Measurements from ENCODE around the gene PET117.

The PET117 gene

DNA sequence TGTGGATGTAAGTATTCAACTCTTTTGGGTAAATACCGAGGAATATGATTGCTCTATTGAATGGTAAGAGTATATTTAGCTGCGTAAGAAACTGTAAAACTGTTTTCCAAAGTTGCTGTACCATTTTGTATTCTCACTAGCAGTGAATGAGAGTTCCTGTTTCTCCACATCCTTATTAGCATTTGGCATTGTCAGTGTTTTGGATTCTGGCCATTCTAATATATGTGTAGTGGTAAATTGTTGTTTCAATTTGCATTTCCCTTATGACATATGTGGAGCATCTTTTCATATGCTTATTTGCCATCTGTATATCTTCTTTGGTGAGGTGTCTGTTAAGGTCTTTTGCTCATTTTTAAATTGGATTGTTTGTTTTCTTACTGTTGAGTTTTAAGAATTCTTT is 29.3 kb upstream of the PET117 start:
- no peak for TF ChIP-seq SIN3A (IDR thresholded peaks at IDR 0.05; ENCODE audit: borderline replicate concordance, insufficient read depth, low read length)
- TF ChIP-seq POLR2AphosphoS5 (IDR thresholded peaks at IDR 0.05; ENCODE audit: low read depth, low read length) = no peak
- TF ChIP-seq, protein P1, sequence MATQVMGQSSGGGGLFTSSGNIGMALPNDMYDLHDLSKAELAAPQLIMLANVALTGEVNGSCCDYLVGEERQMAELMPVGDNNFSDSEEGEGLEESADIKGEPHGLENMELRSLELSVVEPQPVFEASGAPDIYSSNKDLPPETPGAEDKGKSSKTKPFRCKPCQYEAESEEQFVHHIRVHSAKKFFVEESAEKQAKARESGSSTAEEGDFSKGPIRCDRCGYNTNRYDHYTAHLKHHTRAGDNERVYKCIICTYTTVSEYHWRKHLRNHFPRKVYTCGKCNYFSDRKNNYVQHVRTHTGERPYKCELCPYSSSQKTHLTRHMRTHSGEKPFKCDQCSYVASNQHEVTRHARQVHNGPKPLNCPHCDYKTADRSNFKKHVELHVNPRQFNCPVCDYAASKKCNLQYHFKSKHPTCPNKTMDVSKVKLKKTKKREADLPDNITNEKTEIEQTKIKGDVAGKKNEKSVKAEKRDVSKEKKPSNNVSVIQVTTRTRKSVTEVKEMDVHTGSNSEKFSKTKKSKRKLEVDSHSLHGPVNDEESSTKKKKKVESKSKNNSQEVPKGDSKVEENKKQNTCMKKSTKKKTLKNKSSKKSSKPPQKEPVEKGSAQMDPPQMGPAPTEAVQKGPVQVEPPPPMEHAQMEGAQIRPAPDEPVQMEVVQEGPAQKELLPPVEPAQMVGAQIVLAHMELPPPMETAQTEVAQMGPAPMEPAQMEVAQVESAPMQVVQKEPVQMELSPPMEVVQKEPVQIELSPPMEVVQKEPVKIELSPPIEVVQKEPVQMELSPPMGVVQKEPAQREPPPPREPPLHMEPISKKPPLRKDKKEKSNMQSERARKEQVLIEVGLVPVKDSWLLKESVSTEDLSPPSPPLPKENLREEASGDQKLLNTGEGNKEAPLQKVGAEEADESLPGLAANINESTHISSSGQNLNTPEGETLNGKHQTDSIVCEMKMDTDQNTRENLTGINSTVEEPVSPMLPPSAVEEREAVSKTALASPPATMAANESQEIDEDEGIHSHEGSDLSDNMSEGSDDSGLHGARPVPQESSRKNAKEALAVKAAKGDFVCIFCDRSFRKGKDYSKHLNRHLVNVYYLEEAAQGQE (IDR thresholded peaks at IDR 0.05; ENCODE audit: insufficient read depth in 1 of 2, low read depth in 2 of 2, low read length in 2 of 2) = no peak
- TF ChIP-seq TAF1 (IDR thresholded peaks at IDR 0.05; ENCODE audit: borderline replicate concordance, insufficient read depth, low read length) = no peak
- no peak for TF ChIP-seq FOXP2 (optimal IDR thresholded peaks at IDR 0.05; ENCODE audit: borderline replicate concordance, extremely low read depth, extremely low read length, insufficient read depth)

DNA sequence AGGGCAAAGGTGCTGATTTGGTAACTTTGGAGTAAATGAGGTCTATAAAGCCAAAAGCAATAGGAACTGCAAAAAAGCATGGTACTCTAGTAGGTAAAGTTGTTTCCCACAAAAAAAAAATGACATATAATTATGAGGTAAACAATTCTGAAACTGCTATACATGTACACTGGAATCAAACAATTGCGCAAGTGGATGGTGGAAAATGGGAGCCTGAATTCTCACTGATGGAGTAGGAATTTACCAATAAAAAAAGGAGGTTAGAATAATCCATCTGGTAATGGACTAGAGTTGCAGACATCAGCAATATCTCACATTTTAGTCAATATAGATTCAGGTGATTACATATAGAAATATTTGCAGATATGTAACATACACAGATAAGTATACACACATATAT is 5.0 kb upstream of the PET117 start:
- TF ChIP-seq, protein P1 (IDR thresholded peaks at IDR 0.05; ENCODE audit: insufficient read depth in 1 of 2, low read depth in 2 of 2, low read length in 2 of 2) = no peak
- no peak for TF ChIP-seq SIN3A (IDR thresholded peaks at IDR 0.05; ENCODE audit: borderline replicate concordance, insufficient read depth, low read length)
- TF ChIP-seq POLR2AphosphoS5 (IDR thresholded peaks at IDR 0.05; ENCODE audit: low read depth, low read length) = no peak
- TF ChIP-seq FOXP2 (optimal IDR thresholded peaks at IDR 0.05; ENCODE audit: borderline replicate concordance, extremely low read depth, extremely low read length, insufficient read depth) = no peak
- no peak for TF ChIP-seq TAF1 (IDR thresholded peaks at IDR 0.05; ENCODE audit: borderline replicate concordance, insufficient read depth, low read length)

DNA sequence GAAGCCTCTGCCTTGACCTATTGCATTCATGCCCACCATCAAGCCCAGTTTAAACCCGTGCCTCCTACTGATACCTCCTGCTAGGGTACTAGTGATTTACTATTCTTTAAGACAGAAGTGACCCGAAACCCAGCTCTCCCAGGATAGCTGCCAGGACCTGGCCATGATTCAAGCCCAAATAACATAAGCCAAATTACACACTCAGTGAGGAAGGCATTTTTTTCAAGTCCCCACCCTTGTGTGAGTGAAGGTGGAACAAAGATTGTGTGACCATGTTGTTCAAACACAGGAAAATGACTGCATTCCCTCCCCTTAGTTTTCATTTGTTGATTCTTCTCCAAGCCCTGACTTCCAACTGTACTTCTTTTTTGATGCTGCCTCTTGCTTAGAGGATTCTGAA is 3.7 kb upstream of the PET117 start:
- TF ChIP-seq FOXP2 (optimal IDR thresholded peaks at IDR 0.05; ENCODE audit: borderline replicate concordance, extremely low read depth, extremely low read length, insufficient read depth) (no peak), SIN3A (IDR thresholded peaks at IDR 0.05; ENCODE audit: borderline replicate concordance, insufficient read depth, low read length) (no peak), POLR2AphosphoS5 (IDR thresholded peaks at IDR 0.05; ENCODE audit: low read depth, low read length) (no peak), TAF1 (IDR thresholded peaks at IDR 0.05; ENCODE audit: borderline replicate concordance, insufficient read depth, low read length) (no peak)
- TF ChIP-seq, protein P1 (IDR thresholded peaks at IDR 0.05; ENCODE audit: insufficient read depth in 1 of 2, low read depth in 2 of 2, low read length in 2 of 2) = no peak

DNA sequence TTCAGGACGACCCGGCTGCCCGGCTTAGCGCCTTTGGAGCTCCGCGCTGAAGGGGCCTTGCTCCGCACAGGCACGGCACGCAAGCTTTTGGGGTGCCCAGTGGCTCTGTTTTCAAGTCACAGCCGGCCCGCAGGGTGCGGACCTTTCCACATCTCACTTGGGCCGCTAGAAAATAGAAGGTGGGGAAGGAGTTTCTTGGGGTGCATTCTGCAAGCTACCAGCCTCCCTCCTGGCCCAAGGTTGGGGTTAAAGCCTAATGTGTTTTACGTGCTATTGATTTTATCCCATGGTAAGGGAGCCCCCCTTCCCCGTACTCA is 561 bp downstream of the PET117 start:
- TF ChIP-seq TAF1 (IDR thresholded peaks at IDR 0.05; ENCODE audit: borderline replicate concordance, insufficient read depth, low read length) = 0 out of 2 replicates have a peak, but pooled peaks have one; percentile 1
- TF ChIP-seq POLR2AphosphoS5 (IDR thresholded peaks at IDR 0.05; ENCODE audit: low read depth, low read length) = no peak
- TF ChIP-seq FOXP2 (optimal IDR thresholded peaks at IDR 0.05; ENCODE audit: borderline replicate concordance, extremely low read depth, extremely low read length, insufficient read depth) = no peak
- TF ChIP-seq, protein P1 (IDR thresholded peaks at IDR 0.05; ENCODE audit: insufficient read depth in 1 of 2, low read depth in 2 of 2, low read length in 2 of 2) = no peak
- TF ChIP-seq SIN3A (IDR thresholded peaks at IDR 0.05; ENCODE audit: borderline replicate concordance, insufficient read depth, low read length) = no peak
